KBM-7 (cell line): Measurements from ENCODE around the gene CCDC187.

Experiments used
- DNase-seq: peaks from one replicate; pipeline ENCODE4 v3.0.0-alpha.2; 2015
- in situ Hi-C: fragments of 300-500 bp; cut with MboI; formaldehyde crosslinking; loops from 2 replicates; pipeline ENCODE4 v1.14.3; 2020; ENCODE audit warnings: low sequenced_read_pairs, low pct_unique_long_range_greater_than_20kb, mixed read lengths

CCDC187 gene

DNA sequence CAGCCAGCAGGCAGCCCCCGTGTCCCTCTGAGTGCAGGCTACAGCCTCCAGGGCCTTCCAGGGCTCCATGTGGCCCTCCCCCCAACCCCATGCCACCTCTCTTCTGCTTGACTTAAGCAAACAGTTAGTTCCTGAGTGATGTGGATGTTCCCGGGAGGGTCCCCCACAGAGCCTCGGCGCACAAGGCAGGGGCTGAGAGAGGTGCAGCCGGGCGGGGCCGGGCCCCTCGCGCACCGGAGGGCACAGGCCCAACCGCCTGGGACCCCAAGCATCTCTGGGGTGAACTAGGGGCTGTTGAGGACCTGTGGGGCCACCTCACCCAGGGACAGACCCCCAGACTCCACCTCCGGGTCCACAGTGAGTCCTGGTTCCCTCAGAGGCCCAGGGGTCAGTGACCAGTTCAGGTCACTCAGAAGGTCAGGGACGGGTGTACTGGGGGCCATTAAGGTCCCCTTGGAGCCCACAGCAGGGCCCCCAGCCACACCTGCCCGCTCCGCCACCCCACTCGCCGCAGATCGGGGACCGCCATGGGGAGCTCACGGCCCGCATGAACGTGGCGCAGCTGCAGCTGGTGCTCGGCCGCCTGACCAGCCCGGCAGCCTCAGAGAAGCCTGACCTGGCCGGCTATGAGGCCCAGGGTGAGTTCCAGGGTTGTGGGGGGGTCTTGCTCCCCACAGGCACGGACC lies 36.6 kb upstream of the CCDC187 start:
- in situ Hi-C loops, result no loop called here
- DNase-seq, result no peak

DNA sequence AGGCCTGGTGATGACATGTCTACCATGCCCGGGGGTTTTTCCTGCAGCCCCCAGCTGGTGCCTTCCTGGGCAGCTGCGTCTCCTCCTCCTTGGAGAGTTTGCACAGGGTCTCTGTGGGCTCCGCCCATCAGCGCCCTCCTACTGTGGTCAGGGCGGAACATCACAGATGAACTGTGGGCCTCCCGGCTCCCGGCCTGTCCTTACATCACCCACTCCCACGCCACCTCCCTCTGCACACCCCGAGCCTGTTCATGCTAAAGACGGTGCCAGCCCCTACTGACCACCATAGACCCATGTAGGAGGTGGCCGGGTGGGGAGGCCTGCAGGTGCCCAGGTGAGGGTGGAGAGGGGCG lies 36.0 kb upstream of the CCDC187 start:
- in situ Hi-C loops, result no loop called here

GRCh38 chr9:136339173-136339957 lies 35.5 kb upstream of the CCDC187 start:
- in situ Hi-C loops, result no loop called here
- DNase-seq, result peak; percentile 61

More for the DNA sequence above, 36.0 kb upstream of the CCDC187 start:
- no peak for DNase-seq

DNA sequence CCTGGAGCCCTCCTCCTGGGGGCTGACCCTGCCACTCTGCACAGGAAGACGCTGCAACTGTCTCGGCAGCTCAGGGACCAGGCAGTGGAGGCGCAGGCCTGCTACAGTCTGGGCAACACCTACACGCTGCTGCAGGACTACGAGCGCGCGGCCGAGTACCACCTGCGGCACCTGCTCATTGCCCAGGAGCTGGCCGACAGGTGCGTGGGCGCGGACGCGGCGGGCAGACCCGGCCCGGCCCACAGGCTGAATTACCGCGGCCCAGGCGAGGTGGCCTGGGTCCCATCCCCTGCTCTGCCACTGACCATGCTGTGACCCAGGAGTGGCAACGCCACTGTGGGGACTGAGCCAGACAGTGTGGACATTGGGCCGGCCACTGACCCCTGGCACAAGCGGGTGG lies 34.6 kb upstream of the CCDC187 start:
- in situ Hi-C loops, result no loop called here

GRCh38 chr9:136337416-136338395 lies 33.8 kb upstream of the CCDC187 start:
- in situ Hi-C loops, result no loop called here
- no peak for DNase-seq

More for the DNA sequence above, 34.6 kb upstream of the CCDC187 start:
- DNase-seq, result no peak

DNA sequence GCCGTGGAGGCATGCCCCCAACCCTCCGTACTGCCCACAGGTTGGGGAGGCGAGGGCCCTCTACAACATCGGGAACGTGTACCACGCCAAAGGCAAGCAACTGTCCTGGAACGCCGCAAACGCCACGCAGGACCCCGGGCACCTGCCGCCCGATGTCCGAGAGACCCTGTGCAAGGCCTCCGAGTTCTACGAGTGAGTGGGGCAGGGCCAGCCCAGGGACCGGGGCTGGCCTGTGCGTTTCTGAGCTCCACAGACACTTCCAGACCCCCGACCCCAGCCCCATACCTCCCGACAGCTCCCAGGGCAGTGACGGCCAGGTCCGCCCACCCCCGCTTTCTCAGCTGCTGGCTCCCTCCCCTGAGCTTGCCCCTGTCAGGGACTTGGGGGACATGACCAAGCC lies 33.0 kb upstream of the CCDC187 start:
- in situ Hi-C loops, result no loop called here

GRCh38 chr9:136336156-136336870 lies 32.4 kb upstream of the CCDC187 start:
- in situ Hi-C loops, result no loop called here
- DNase-seq, result no peak

More for the DNA sequence above, 33.0 kb upstream of the CCDC187 start:
- no peak for DNase-seq

- in situ Hi-C loops, result no loop called here
- no peak for DNase-seq
These were observed 31.6 kb upstream of the CCDC187 start for GRCh38 chr9:136335296-136336155.

- DNase-seq, result no peak
- in situ Hi-C loops, result no loop called here
These were observed 30.6 kb upstream of the CCDC187 start for GRCh38 chr9:136334541-136334940.

DNA sequence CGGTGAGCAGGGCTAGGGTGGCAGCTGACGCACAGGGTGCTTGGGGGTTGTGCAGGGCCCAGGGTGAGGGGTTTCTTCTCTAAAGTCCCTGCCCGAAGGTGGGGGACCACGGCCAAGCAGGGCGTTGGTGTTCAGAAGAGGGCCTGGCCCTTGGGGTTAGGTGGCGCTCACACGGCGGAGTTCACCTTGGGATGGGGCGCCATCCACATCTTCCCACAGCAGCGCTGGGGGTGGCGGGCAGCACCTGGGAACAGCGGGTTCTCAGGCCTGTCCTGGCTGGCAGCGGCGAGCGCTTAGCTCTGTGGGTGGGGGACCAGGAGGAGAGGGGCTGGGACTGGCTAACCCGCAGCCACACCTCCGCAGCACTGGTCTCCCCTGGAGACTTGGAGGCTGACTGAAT lies 29.6 kb upstream of the CCDC187 start:
- no peak for DNase-seq
- in situ Hi-C loops, result no loop called here

- DNase-seq, result no peak
- in situ Hi-C loops, result no loop called here
These were observed 29.2 kb upstream of the CCDC187 start for GRCh38 chr9:136333045-136333444.

DNA sequence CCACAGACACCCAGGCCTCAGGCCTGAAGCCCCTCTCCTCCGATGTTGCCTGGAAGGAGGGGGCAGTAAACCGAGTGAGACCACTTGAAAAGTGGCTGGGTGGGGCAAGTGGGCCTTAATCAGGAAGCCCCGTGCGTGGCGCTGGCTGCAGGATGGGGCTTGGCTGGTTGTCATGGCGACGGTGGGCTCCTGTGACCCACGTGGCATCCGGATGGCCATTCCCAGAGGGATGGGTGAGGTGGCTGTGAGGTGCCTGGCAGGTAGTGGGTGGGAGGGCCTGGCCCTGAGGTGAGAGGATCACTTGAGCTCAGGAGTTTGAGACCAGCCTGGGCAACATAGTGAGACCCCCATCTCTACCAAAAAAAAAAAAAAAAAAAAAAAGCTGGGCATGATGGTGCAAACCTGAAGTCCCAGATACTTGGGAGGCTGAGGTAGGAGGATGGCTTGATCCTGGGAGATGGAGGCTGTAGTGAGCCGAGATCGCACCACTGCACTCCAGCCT lies 28.6 kb upstream of the CCDC187 start:
- in situ Hi-C loops, result no loop called here
- no peak for DNase-seq

- in situ Hi-C loops, result no loop called here
- DNase-seq, result no peak
These were observed 27.9 kb upstream of the CCDC187 start for GRCh38 chr9:136331556-136332481.

DNA sequence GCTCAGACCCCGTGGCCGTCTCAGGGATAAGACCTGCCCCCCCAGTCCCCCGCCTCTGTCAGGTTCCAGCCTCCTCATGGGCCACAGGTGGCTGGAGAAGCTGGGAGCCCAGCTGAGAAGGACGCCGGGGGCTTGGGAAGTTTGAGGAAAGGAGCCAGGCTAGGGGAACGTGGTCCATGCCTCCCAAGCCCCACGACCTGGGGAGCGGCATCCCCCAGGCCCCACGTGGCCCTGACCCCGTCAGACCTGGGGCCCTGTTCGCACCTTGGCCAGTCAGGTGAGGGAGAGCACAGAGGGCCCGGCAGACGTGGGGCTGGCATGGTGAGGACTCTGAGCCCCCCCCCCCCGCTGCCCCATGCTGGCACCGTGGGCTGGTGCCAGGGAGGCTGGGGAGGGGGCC lies 27.1 kb upstream of the CCDC187 start:
- in situ Hi-C loops, result no loop called here
- DNase-seq, result no peak

GRCh38 chr9:136330406-136330990 lies 26.6 kb upstream of the CCDC187 start:
- no peak for DNase-seq

DNA sequence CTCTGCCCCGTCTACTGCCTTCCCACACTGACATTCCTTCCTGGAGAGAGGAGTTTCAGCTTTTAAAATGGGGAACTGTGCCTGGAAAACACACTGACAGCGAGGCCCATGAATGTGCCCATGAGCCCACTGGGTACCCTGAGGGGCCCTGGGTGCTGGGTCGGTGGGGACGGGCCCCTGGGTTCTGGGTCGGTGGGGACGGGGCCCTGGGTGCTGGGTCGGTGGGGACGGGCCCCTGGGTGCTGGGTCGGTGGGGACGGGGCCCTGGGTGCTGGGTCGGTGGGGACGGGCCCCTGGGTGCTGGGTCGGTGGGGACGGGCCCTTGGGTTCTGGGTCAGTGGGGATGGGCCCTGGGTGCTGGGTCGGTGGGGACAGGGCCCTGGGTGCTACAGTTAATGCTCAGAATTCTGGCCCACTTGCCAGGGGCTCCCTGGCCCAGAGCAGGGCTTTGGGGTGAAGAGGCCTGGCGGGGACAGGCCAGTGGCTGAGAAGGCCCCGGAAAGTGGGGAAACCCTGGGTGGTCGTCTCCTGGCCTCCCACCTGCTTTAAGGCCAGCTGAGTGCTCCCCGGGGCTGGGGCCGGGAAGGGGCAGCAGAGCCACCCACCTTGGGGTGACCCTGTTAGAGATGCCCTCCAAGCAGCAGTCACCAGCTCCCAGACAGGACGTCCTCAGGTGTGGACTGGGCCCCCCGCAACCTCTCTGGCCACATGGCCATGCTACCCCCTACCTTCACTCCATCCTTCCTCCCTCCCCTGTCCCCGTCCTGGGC lies 25.9 kb upstream of the CCDC187 start:
- in situ Hi-C loops, result no loop called here

More at GRCh38 chr9:136330406-136330990, 26.6 kb upstream of the CCDC187 start:
- in situ Hi-C loops, result no loop called here

More for the DNA sequence above, 25.9 kb upstream of the CCDC187 start:
- no peak for DNase-seq
